OCI-LY3 (cell line): Measurements from ENCODE around the gene SRPRA.

Source experiments
- EZH2phosphoT487 ChIP-seq: fragments of 200-600 bp; shearing (Covaris generic); IDR thresholded peaks from 2 replicates; pipeline ENCODE4 v1.6.1; 2018; ENCODE audit warnings: antibody characterized with exemption, mixed run types, low read depth
- TF ChIP-seq, protein P1 (sequence below): fragments of 200-600, 300-600 bp; sonication (generic); IDR thresholded peaks from 2 replicates; pipeline ENCODE4 v1.5.1; 2014; ENCODE audit warnings: antibody characterized with exemption, low read length, low read depth

DNA sequence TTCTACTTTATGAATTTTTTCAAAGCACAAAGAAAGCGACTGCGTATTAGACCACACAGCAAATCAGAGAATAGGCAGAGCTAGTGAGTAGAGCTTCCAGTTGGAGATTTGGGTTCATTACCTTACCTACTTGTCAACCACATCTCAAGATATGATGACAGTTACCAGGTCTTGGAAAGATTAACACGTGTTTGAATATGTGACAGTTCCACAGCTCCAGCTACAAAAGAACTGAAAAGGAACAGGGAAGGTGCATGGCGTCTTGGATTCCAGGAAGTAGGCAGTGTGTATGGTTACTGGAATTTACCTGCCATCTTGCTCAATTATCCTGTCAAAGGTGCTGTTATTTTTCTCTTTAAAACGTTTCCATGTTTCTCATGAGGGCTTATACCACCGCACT, 19.5 kb upstream of the SRPRA start:
- TF ChIP-seq, protein P1, sequence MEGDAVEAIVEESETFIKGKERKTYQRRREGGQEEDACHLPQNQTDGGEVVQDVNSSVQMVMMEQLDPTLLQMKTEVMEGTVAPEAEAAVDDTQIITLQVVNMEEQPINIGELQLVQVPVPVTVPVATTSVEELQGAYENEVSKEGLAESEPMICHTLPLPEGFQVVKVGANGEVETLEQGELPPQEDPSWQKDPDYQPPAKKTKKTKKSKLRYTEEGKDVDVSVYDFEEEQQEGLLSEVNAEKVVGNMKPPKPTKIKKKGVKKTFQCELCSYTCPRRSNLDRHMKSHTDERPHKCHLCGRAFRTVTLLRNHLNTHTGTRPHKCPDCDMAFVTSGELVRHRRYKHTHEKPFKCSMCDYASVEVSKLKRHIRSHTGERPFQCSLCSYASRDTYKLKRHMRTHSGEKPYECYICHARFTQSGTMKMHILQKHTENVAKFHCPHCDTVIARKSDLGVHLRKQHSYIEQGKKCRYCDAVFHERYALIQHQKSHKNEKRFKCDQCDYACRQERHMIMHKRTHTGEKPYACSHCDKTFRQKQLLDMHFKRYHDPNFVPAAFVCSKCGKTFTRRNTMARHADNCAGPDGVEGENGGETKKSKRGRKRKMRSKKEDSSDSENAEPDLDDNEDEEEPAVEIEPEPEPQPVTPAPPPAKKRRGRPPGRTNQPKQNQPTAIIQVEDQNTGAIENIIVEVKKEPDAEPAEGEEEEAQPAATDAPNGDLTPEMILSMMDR, result no peak
- TF ChIP-seq EZH2phosphoT487, result no peak
